Lower leg skin (tissue), 3 donors: Measurements from ENCODE around the gene GRIN2A.

Source experiments
- POLR2A ChIP-seq, 2 donors: fragments of 450-650 bp; IDR thresholded peaks; one replicate each; pipeline ENCODE4 v1.6.1; 2016 to 2017; ENCODE audit warnings: antibody characterized with exemption in 2 of 2, mild to moderate bottlenecking in 1 of 2, moderate library complexity in 1 of 2
- TF ChIP-seq, protein P1 (sequence below), 3 donors: fragments of 450-650 bp; IDR thresholded peaks; one replicate each; pipeline ENCODE4 v1.5.1; 2016; ENCODE audit warnings: antibody characterized with exemption in 3 of 3, mild to moderate bottlenecking in 3 of 3, moderate library complexity in 2 of 3

DNA sequence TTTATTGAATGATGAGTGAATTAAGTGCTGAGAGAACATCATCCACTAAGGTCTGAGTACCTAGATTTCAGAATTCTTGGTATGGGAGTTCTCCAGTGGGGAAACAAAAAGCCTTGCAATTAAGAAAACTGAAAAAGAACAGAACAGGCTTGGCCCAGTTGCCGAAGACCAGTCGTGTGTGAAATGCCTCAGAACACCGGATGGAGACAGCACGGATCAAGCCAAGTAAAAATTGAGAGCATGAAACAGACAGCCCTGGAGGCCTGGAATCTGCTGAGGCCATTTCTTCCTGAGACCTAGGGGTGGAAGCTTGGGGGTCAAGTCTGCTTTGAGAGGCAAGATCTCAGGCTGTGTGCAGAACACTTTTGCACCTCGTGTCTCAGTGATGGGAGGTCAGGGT lies 43.3 kb downstream of the GRIN2A start:
- TF ChIP-seq, protein P1, sequence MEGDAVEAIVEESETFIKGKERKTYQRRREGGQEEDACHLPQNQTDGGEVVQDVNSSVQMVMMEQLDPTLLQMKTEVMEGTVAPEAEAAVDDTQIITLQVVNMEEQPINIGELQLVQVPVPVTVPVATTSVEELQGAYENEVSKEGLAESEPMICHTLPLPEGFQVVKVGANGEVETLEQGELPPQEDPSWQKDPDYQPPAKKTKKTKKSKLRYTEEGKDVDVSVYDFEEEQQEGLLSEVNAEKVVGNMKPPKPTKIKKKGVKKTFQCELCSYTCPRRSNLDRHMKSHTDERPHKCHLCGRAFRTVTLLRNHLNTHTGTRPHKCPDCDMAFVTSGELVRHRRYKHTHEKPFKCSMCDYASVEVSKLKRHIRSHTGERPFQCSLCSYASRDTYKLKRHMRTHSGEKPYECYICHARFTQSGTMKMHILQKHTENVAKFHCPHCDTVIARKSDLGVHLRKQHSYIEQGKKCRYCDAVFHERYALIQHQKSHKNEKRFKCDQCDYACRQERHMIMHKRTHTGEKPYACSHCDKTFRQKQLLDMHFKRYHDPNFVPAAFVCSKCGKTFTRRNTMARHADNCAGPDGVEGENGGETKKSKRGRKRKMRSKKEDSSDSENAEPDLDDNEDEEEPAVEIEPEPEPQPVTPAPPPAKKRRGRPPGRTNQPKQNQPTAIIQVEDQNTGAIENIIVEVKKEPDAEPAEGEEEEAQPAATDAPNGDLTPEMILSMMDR (IDR thresholded peaks at IDR 0.05) = no peak
- TF ChIP-seq POLR2A (IDR thresholded peaks at IDR 0.05) = no peak
